Measurements from ENCODE around the gene OR4D10. TPM values are rescaled to one million over a fixed set of nuclear protein-coding genes. Genes with fewer than 3 reads are reported as not detected.

Gene OR4D10
- polyA plus RNA-seq, 1 donor from 2014 or later: not detected

- no peaks in the 10 kb centered on the region for H3K9me2 ChIP-seq (ENCODE audit: insufficient read depth, low read length)
- no peaks in the 10 kb centered on the region for H3K27me3 ChIP-seq (ENCODE audit: insufficient read depth, low read depth, low read length)
- no peak overlapping the region for H3K4me3 ChIP-seq (ENCODE audit: low read length)
- TF ChIP-seq POLR2AphosphoS5 (IDR thresholded peaks at IDR 0.05) (no peak), EZH2 (IDR thresholded peaks at IDR 0.05; ENCODE audit: borderline replicate concordance, insufficient read depth, low read length, poor library complexity, severe bottlenecking) (no peak), CTCF (IDR thresholded peaks at IDR 0.05; ENCODE audit: poor library complexity, severe bottlenecking) (no peak), SMC3 (conservative IDR thresholded peaks at IDR 0.05; ENCODE audit: poor library complexity) (no peak), REST (IDR thresholded peaks at IDR 0.05; ENCODE audit: borderline replicate concordance) (no peak), TAF1 (IDR thresholded peaks at IDR 0.05; ENCODE audit: low read depth) (no peak), RAD21 (conservative IDR thresholded peaks at IDR 0.05) (no peak), EP300 (conservative IDR thresholded peaks at IDR 0.05; ENCODE audit: poor library complexity, severe bottlenecking) (no peak), MXI1 (conservative IDR thresholded peaks at IDR 0.05; ENCODE audit: poor library complexity, severe bottlenecking) (no peak)
- no peak overlapping the region for H2AFZ ChIP-seq (ENCODE audit: low read depth, low read length)
- no peaks in the 10 kb centered on the region for H3K9me3 ChIP-seq (ENCODE audit: low read length)
- H3K9ac ChIP-seq (ENCODE audit: low read length): no peak overlapping the region
- H3F3A ChIP-seq (ENCODE audit: insufficient read depth, low read length, poor library complexity, severe bottlenecking): no peaks in the 10 kb centered on the region
- H3K4me2 ChIP-seq (ENCODE audit: low read length): no peak overlapping the region
- no peaks in the 10 kb centered on the region for H4K20me1 ChIP-seq (ENCODE audit: insufficient read depth)
- H3K79me2 ChIP-seq (replicated peaks; ENCODE audit: insufficient read depth, low read length): no peaks in the 10 kb centered on the region
- no peak overlapping the region for H3K27ac ChIP-seq (ENCODE audit: low read length)
- H3K36me3 ChIP-seq (ENCODE audit: insufficient read depth, low read length): no peaks in the 10 kb centered on the region
These were observed 2.1 kb downstream of the OR4D10 start for GRCh38 chr11:59475176-59475575.

- no peaks in the 10 kb centered on the region for H4K20me1 ChIP-seq (ENCODE audit: insufficient read depth)
- TF ChIP-seq RAD21 (conservative IDR thresholded peaks at IDR 0.05) (no peak), POLR2AphosphoS5 (IDR thresholded peaks at IDR 0.05) (no peak), EZH2 (IDR thresholded peaks at IDR 0.05; ENCODE audit: borderline replicate concordance, insufficient read depth, low read length, poor library complexity, severe bottlenecking) (no peak), CTCF (IDR thresholded peaks at IDR 0.05; ENCODE audit: poor library complexity, severe bottlenecking) (no peak), MXI1 (conservative IDR thresholded peaks at IDR 0.05; ENCODE audit: poor library complexity, severe bottlenecking) (no peak), REST (IDR thresholded peaks at IDR 0.05; ENCODE audit: borderline replicate concordance) (no peak), EP300 (conservative IDR thresholded peaks at IDR 0.05; ENCODE audit: poor library complexity, severe bottlenecking) (no peak), TAF1 (IDR thresholded peaks at IDR 0.05; ENCODE audit: low read depth) (no peak), SMC3 (conservative IDR thresholded peaks at IDR 0.05; ENCODE audit: poor library complexity) (no peak)
- H3K4me3 ChIP-seq (ENCODE audit: low read length): no peak overlapping the region
- H3K9me2 ChIP-seq (ENCODE audit: insufficient read depth, low read length): no peaks in the 10 kb centered on the region
- H3K27ac ChIP-seq (ENCODE audit: low read length): no peak overlapping the region
- H3K4me2 ChIP-seq (ENCODE audit: low read length): no peak overlapping the region
- no peak overlapping the region for H3K9ac ChIP-seq (ENCODE audit: low read length)
- no peaks in the 10 kb centered on the region for H3K27me3 ChIP-seq (ENCODE audit: insufficient read depth, low read depth, low read length)
- H3K9me3 ChIP-seq (ENCODE audit: low read length): no peaks in the 10 kb centered on the region
- H2AFZ ChIP-seq (ENCODE audit: low read depth, low read length): no peak overlapping the region
- no peaks in the 10 kb centered on the region for H3K79me2 ChIP-seq (replicated peaks; ENCODE audit: insufficient read depth, low read length)
- no peaks in the 10 kb centered on the region for H3K36me3 ChIP-seq (ENCODE audit: insufficient read depth, low read length)
- no peaks in the 10 kb centered on the region for H3F3A ChIP-seq (ENCODE audit: insufficient read depth, low read length, poor library complexity, severe bottlenecking)
These were observed 6.8 kb downstream of the OR4D10 start for GRCh38 chr11:59479906-59480305.
